IMR-90 (cell line): ENCODE measurements around the gene DRC7. TPM values are rescaled to one million over a fixed set of nuclear protein-coding genes. Genes with fewer than 3 reads are reported as not detected.
"Not testable (repeated sequence)": the region's sequence is repeated elsewhere in the genome, so short reads cannot be mapped to it uniquely, and the experiment has no call there.

Source experiments
- ATAC-seq: fragments of 200-7000 bp; cut with Tn5 transposase; 2 replicates; pipeline ENCODE4 v1.9.1; 2020; ENCODE audit warnings: low read depth, mild to moderate bottlenecking, moderate library complexity
- BruUV-seq: library from RNA; stranded (reverse); fragments of 400-500 nt; replicated peaks from 2 replicates; lab custom pipeline; 2021; lab: Mats Ljungman, UMichigan
- CTCF ChIA-PET: fragments of 300-600 bp; formaldehyde crosslinking; extraction: SDS; loops from one replicate; lab custom pipeline; 2021; ENCODE audit warnings: antibody characterized with exemption; lab: Yijun Ruan, JAX
- POLR2A ChIA-PET: fragments of 300-600 bp; sonication (Branson Sonifier 250); formaldehyde crosslinking; loops from one replicate; lab custom pipeline; 2022; ENCODE audit warnings: antibody characterized with exemption; ENCODE audit not compliant: unreplicated experiment; lab: Charles Lee
- DNase-seq: peaks from one replicate; pipeline ENCODE4 v3.0.0; 2013
- H2AFZ ChIP-seq: replicated peaks from 2 replicates; pipeline ENCODE3; 2013; ENCODE audit warnings: low read length, mild to moderate bottlenecking; ENCODE audit not compliant: poor library complexity
- H2AK5ac ChIP-seq: 2 replicates; pipeline ENCODE4 v1.6.1; 2013; ENCODE audit warnings: low read depth, low read length, inconsistent platforms
- H2AK9ac ChIP-seq: replicated peaks from 2 replicates; pipeline ENCODE3; 2013; ENCODE audit warnings: mild to moderate bottlenecking, low read depth, low read length, moderate library complexity; ENCODE audit not compliant: poor library complexity
- H2BK120ac ChIP-seq: 2 replicates; pipeline ENCODE4 v1.6.1; 2013; ENCODE audit warnings: low read depth, low read length, inconsistent platforms
- H2BK15ac ChIP-seq: 3 replicates; pipeline ENCODE4 v1.6.1; 2013; ENCODE audit warnings: low read depth, low read length, inconsistent platforms
- H2BK20ac ChIP-seq: 2 replicates; pipeline ENCODE4 v1.6.1; 2013; ENCODE audit warnings: low read depth, mild to moderate bottlenecking, inconsistent platforms, low read length, moderate library complexity
- H2BK5ac ChIP-seq: 2 replicates; pipeline ENCODE4 v1.6.1; 2013; ENCODE audit warnings: mild to moderate bottlenecking, low read depth, low read length, inconsistent platforms; ENCODE audit not compliant: poor library complexity, severe bottlenecking
- H3K14ac ChIP-seq: replicated peaks from 2 replicates; pipeline ENCODE4 v1.6.1; 2013; ENCODE audit warnings: low read depth, low read length, inconsistent platforms
- H3K18ac ChIP-seq: 2 replicates; pipeline ENCODE4 v1.6.1; 2013; ENCODE audit warnings: low read depth, low read length, control low read depth
- H3K23ac ChIP-seq: 2 replicates; pipeline ENCODE4 v1.6.1; 2013; ENCODE audit warnings: low read depth, low read length, inconsistent platforms
- H3K27ac ChIP-seq: 2 replicates; pipeline ENCODE4 v1.5.1; 2013; ENCODE audit warnings: mild to moderate bottlenecking, control low read depth, low read length; ENCODE audit not compliant: insufficient read depth
- H3K27me3 ChIP-seq: 2 replicates; pipeline ENCODE4 v1.6.1; 2013; ENCODE audit warnings: low read length; ENCODE audit not compliant: control insufficient read depth, insufficient read depth
- H3K36me3 ChIP-seq: 2 replicates; pipeline ENCODE4 v1.6.1; 2013; ENCODE audit warnings: low read length, mixed read lengths; ENCODE audit not compliant: control insufficient read depth, insufficient read depth
- H3K4ac ChIP-seq: 2 replicates; pipeline ENCODE4 v1.6.1; 2013; ENCODE audit warnings: low read depth, low read length, inconsistent platforms
- H3K4me1 ChIP-seq: 2 replicates; pipeline ENCODE4 v1.6.1; 2013; ENCODE audit warnings: low read length, mixed read lengths; ENCODE audit not compliant: control insufficient read depth, insufficient read depth
- H3K4me2 ChIP-seq: 2 replicates; pipeline ENCODE4 v1.6.1; 2013; ENCODE audit warnings: low read depth, mild to moderate bottlenecking, control low read depth, low read length, moderate library complexity
- H3K4me3 ChIP-seq: 2 replicates; pipeline ENCODE4 v1.5.1; 2013; ENCODE audit warnings: low read depth, mild to moderate bottlenecking, control low read depth, low read length, moderate library complexity; ENCODE audit not compliant: insufficient read depth
- H3K56ac ChIP-seq: 2 replicates; pipeline ENCODE4 v1.6.1; 2013; ENCODE audit warnings: low read length, inconsistent platforms; ENCODE audit not compliant: insufficient read depth; ENCODE audit errors: extremely low read depth
- H3K79me1 ChIP-seq, 2 experiments: 2 replicates each; pipeline ENCODE4 v1.6.1; 2013; ENCODE audit warnings: low read length in 2 of 2, inconsistent platforms in 1 of 2, low read depth in 1 of 2
- H3K9ac ChIP-seq: 2 replicates; pipeline ENCODE4 v1.6.1; 2013; ENCODE audit warnings: low read depth, low read length, control low read depth
- H3K9me1 ChIP-seq: 2 replicates; pipeline ENCODE4 v1.6.1; 2013; ENCODE audit warnings: low read length, inconsistent platforms; ENCODE audit not compliant: insufficient read depth
- H3K9me3 ChIP-seq: 2 replicates; pipeline ENCODE4 v1.6.1; 2013; ENCODE audit warnings: low read length; ENCODE audit not compliant: control insufficient read depth, insufficient read depth
- H4K20me1 ChIP-seq: 2 replicates; pipeline ENCODE4 v1.6.1; 2013; ENCODE audit warnings: low read length, inconsistent platforms; ENCODE audit not compliant: insufficient read depth
- H4K5ac ChIP-seq: 2 replicates; pipeline ENCODE4 v1.6.1; 2013; ENCODE audit warnings: mild to moderate bottlenecking, low read depth, low read length, control low read depth
- H4K8ac ChIP-seq, 2 experiments: 2 replicates each; pipeline ENCODE4 v1.6.1; 2013; ENCODE audit warnings: low read depth in 2 of 2, low read length in 2 of 2, control low read depth in 1 of 2, inconsistent platforms in 1 of 2
- H4K91ac ChIP-seq: 2 replicates; pipeline ENCODE4 v1.6.1; 2013; ENCODE audit warnings: low read depth, low read length, inconsistent platforms; ENCODE audit not compliant: insufficient read depth
- WGBS, 2 experiments: methylation state at CpG; one replicate each; pipeline versions ENCODE4 v1.1.5 to v1.1.7; 2013; ENCODE audit warnings: missing lambda C conversion rate in 2 of 2; ENCODE audit not compliant: insufficient read length in 1 of 2; ENCODE audit errors: extremely low coverage in 2 of 2; 5-methylcytosine and 5-hydroxymethylcytosine counted together
- dilution Hi-C: fragments of 300-500 bp; cut with HindIII; formaldehyde crosslinking; loops from one replicate; pipeline ENCODE4 v1.14.3; 2018; ENCODE audit warnings: low sequenced_read_pairs; ENCODE audit not compliant: unreplicated experiment
- in situ Hi-C: fragments of 300-500 bp; cut with MboI; formaldehyde crosslinking; loops from 3 replicates; pipeline ENCODE4 v1.14.3; 2019; ENCODE audit warnings: low sequenced_read_pairs, inconsistent platforms, mixed read lengths
- intact Hi-C: fragments of 100-400 bp; cut with micrococcal nuclease; formaldehyde crosslinking; loops from 2 replicates; pipeline ENCODE4 v1.10.0; 2022
- polyA plus RNA-seq, 3 experiments: library from polyadenylated mRNA; depleted of rRNA; stranded (reverse); fragments of >200 nt; gene quantifications; 2 replicates each; pipeline ENCODE4 v1.2.3, GENCODE V29; 2012; ENCODE audit warnings: low replicate concordance in 1 of 3
- total RNA-seq: library from RNA; depleted of rRNA; stranded (reverse); fragments of >200 nt; gene quantifications from 2 replicates; pipeline ENCODE4 v1.2.3, GENCODE V29; 2012

Gene DRC7
- total and polyA plus RNA-seq, 2 of the 4 experiments (the other 2 are of a cell fraction) = not detected

DNA sequence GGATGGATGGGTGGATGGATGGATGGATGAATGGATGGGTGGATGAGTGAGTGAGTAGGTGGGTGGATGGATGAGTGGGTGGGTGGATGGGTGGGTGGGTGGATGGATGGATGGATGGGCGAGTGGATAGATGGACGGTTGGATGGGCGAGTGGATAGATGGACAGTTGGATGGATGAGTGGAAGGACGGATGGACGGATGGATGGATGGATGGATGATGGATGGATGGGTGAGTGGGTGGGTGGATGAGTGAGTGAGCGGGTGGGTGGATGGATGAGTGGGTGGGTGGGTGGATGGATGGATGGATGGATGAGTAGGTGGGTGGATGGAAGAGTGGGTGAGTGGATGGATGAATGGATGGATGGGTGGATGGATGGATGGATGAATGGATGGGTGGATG lies 35.2 kb downstream of the DRC7 start:
- H3K4me3 ChIP-seq, H3K23ac ChIP-seq, H3K36me3 ChIP-seq, H3K4ac ChIP-seq, BruUV-seq, H3K9me1 ChIP-seq, H2AFZ ChIP-seq, H2BK20ac ChIP-seq, H3K56ac ChIP-seq, H3K79me1 ChIP-seq, H2AK9ac ChIP-seq, H2BK120ac ChIP-seq, H3K18ac ChIP-seq, H2BK15ac ChIP-seq, H3K14ac ChIP-seq, H3K4me1 ChIP-seq, H4K20me1 ChIP-seq, H4K91ac ChIP-seq, DNase-seq, dilution Hi-C loops, H3K4me2 ChIP-seq, H3K27me3 ChIP-seq, POLR2A ChIA-PET, intact Hi-C loops, H3K27ac ChIP-seq, ATAC-seq, H2BK5ac ChIP-seq, in situ Hi-C loops, H3K9ac ChIP-seq, CTCF ChIA-PET, H4K8ac ChIP-seq, H2AK5ac ChIP-seq, H3K9me3 ChIP-seq, H4K5ac ChIP-seq: not testable (repeated sequence)
- 77 to 100% methylated on average over 1 to 6 of the region's 6 CpGs for WGBS, 2 experiments
